HG02642 (cell line): ENCODE data around the gene RPS21.

ENCODE experiments used
- ATAC-seq: cut with Tn5 transposase; IDR thresholded peaks from one replicate; pipeline ENCODE4 v1.9.1; 2021; ENCODE audit warnings: mild to moderate bottlenecking; ENCODE audit not compliant: unreplicated experiment, poor library complexity

The RPS21 gene

DNA sequence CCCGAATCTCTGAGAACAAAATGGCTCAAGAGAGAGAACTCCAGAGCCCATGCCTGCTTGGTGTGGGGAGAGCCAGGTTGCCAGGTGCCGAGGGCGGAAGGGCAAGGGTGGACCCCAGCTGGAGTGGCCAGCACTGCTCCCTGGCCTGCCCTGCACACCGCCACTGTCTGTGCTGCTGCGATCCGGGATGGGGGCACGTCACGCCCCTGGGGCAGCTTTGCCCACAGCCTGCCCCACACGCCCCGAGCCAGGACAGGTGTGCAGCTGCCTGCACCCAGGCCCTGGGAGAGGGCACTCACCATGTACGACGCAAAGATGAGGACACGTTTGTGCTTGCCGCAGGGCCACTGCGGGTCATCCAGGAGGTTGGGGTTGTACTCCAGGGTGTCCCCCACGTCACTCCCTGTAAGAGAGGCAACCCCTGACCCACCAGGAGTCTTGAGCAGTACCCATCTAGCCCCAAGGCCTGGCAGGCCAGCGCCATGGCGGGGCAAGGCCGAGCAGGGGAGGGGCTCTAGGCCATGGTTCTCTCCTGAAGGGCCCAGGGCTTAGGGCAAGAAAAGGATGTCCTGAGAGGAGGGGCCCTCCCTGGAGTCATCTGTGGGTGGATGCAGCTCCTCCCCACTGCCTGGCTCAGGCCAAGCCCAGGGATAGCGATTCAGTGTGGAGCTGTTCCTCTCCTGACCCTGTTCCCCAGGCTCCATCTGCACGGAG, 5.9 kb downstream of the RPS21 start:
- ATAC-seq = no peak

DNA sequence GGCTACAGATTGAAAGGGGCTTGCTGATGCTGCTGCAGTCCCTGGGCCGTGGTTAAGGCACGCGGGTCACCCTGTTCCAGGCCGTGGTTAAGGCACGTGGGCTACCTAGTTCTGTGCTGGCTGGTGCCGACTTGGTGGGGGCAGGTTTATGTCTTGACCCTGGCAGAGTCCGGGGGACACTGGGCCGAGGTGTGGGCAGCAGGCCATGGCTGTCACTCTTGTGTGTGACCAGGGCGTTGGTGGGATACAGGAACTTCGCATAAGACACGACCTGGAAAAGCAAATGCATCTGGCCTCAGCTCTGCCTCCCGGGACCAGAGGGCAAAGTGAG, 6.4 kb downstream of the RPS21 start:
- no peak for ATAC-seq

DNA sequence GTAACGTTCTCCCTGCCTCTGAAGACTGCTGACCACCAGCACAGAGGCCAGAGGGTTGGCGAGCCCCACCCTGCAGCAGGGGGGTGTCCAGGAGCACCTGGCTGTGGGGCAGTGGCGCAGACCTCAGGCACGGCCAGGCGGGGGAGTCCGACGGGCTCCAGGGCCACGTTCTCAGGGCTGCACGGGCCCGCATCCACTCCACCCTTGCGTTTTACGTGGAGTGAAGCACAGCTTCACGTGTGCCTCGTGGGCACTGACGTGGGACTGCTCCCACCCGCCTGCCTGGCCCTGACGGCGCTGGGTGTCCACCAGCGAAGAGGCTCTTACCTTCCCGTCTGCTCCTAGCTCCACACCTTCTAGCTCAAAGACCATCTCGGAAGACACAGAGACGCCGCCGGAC, 6.9 kb downstream of the RPS21 start:
- ATAC-seq = no peak

DNA sequence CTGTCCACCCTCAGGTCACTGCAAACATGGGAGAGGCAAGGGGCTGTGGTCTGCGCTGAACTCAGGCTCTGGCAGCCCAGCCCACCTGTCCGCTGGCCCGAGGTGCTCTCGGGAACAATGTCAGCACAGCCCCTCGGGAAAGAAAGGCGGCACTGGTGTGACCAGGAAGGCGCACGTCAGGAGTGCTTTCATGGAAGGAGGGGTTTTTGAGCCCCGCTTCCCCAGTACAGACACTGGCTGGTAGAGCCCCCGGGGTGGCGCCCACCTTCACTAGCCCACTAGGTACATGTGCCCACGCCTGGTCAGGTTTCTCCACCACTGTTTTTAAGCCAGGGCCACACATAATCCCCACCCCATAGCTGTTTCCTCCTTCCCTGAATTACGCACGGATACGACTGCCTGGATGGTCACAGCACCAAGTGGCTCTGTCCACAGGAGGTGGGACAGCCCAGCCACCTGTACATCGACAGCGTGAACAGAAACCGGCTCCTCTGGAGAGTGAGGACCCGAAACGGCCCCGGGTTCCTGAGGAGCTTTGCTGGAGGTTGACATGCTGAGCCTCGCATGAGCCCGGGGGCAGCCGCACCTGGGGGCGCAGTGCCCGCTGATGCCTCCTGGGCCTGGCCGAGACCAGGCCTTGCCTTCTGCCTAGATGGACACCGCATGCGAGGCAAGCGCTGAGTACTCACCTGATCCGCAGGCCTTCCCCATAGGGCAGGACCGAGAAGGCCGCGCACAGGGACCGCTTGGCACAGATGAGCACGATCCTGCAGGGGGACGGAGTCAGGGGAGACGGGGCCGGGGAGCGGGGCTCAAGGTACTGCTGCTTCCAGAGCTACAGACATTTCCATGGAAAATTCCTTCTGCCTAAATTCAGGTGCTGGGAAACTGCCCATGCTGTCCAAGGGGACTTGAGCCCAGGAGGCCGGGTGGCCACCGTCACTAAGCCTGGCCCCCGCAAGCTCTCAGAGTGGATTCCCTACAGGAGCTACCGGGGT, 7.6 kb downstream of the RPS21 start:
- no peak for ATAC-seq

DNA sequence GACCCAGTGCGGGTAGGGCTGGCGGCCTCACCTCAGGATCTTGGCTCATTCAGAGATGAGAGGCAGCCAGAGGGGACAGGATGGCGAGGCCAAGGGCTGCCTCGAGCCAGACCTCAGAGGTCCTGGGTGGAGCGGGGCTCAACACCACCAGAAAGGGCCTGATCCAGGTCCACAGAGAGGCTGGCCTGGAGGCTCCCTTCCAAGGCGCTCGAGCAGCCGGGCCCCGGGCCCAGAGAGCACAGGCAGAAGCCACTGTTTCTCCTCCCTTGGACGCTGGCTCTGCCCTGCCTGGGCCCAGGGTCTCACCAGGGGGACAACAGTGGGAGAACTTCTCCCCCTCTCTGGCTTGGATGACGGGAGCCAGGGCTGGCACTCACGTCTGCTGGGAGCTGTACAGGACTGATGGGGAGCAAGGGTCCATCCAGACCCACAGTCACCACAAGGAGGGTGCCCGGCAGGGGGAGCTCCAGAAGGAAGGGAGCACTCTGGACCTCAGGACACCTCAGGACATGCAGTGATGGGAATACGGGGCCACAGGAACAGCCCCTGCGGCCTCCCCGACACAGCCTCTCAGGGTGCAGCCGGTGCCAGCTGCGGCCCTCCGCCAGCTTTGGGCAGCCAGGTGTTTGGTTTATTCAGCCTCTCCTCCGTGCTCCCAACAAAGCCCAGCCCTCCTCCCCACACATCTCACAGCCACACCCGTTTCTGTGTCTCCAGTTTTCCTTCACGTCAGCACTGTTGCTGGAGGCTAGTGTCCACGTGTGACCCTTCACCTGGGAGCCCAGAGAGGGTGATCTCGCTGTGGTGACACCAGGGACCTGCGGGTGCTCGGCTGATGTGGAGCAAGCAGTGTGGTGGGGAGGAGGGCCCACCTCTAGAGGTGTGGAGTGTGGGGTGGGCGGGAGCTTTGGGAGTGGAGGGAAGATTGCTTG, 8.7 kb downstream of the RPS21 start:
- no peak for ATAC-seq

DNA sequence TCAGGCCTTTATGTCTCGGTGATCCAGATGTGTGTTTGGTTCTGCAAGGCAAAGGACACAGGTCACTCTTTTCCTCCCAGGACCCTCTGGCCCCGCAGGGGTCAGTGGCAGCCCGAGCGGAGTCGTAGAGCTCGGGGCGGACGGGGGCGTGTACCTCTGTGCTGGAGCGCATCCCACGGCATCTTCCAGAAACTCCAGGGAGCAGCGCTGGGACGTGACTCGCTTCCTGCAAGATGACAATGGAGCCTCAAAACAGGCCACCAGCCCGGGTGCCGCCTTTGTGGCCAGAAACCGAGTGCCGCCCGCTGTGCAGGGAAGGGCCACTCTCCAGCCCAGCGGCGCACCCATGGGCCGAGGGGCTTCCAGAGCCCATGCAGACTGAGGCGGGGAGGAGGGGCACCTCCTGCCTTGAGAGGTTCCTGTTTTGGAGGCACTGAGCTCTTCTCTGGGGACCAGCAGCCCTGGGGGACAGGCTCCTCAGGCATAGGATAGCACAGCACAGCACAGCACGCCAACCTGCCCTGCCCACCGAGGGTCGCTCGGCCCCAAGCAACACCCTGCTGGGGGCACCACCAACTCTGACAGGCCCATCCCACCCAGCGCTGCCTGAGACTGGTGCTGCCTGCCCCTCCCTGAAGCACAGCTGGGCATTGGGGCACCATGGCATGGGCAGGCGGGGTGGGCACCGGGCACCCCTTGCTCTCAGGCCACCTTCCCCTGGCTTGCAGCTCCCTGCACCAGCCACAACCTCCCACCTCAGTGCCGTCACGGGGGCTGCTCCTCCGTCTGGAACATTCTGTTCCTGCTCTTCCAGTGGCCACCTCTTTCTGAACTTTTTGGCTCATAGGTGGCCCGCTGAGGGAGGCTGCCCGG, 9.7 kb downstream of the RPS21 start:
- no peak for ATAC-seq

DNA sequence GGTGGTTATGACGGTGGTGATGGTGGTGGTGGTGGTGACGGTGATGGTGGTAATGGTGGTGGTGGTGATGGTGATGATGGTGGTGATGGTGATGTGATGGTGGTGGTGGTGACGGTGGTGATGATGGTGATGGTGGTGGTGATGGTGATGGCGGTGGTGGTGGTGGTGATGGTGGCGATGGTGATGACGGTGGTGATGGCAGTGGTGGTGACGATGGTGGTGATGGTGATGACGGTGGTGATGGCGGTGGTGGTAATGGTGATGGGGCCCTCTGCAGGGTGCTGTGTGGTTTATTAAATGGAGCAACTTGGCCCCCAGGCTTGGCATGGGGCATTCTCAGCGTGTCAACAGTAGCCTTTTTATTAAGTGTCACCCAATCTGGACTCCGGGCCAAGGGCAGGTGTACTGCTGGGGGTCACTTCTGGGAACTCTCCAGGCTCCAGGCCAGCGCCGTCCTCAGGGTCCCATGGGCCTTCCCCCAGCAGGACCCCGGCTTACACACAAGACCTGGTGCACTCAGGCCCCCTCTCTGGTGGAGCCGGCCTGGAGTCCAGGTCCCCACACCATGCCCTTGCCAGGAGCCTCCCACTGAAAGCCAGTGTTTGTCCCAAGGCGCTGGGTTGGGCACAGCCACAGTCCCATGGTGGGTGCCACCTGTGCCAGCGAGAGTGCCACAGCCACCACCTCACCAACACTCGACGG, 11.4 kb downstream of the RPS21 start:
- no peak for ATAC-seq

DNA sequence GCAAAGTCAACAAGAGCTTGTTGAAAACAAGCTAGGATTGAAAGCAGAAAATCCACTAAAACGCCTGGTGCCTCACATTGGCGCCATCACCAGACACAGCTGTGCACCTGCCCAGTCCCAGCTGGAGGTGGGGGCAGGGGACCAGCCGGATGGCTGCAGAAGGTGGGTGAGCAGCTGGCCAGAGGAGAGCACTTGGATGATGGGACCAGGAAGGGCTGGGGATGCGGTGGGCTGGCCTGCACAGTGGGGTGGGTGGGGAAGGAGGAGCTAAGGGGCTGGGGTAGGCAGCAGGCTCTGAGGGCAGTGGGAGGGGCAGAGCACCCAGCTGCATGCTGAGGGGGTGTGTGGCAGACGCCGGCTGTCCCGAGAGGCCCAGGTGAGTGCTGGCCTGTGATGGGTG, 13.1 kb downstream of the RPS21 start:
- ATAC-seq = no peak

DNA sequence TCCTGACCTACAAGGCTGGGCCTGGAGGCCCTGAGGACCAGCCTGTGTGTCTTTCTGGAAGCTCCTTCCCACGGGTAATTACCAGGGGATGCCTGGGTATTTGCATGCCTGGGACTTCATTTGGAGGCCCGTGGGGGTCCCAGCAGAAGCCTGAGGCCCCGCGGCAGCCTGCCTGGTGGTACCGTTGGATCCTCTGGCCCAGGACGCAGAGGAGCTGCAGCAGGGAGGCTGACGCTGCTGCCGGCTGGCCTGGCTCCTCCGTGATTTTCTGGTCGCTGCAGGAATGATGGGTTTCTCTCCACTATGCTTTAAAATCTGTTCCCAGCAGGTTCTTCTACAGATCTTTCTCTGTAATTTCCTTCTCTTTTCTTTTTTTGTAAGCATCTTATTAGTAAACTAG, 13.6 kb downstream of the RPS21 start:
- ATAC-seq = no peak

DNA sequence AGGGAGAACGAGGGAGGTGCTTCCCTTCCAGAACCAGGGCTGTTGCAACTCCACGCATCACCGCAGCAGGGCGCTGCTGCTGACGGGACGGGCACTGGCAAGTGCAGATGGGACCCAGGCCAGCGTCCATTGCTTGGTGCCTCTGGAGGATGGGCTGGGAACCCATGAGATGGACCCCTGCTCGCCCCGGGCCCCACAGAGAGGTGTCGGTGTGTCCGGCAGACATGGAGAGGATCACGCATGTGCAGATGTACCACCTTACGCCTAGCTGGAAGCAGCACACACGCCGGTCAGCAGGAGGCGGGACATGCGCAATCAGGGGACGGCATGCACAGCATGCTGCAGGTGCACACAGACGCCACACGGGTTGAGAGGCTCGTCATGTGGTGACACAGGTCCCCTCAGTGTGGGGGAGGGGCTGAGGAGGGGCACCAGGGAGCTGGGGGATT, 14.5 kb downstream of the RPS21 start:
- ATAC-seq = no peak

DNA sequence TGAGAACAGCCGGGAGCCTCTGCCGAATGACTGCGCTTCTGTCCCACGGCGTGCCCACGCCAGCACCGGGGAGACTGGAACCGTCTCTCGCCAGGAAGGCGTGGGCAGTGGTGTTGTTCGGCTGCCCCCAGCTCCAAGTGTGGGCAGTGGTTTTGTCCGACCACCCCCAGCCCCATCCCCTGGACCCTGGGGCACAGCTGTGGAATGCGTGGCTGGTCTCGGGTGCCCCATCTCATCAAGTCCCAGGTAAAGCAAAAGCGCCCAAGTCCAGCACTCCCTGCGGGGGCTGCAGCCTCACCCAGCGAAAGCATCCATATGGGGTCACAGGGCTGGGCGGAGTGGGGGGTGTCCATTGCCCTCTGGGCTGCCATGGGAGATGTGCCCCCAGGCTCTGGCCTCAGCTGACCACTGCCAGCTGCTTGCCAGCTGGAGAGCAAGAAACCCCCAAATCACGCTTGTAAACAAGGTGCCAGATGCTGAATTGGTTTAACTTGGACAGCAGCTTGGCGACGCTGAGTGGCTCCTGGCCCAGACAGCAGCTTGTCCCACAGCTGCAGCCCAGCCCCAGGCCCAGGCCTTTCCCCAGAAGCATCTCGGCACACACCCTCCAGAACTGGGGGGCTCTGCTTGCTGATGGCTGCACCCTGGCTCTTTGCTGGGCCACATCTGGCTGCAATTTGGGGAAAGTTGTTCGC, 15.7 kb downstream of the RPS21 start:
- ATAC-seq = no peak

DNA sequence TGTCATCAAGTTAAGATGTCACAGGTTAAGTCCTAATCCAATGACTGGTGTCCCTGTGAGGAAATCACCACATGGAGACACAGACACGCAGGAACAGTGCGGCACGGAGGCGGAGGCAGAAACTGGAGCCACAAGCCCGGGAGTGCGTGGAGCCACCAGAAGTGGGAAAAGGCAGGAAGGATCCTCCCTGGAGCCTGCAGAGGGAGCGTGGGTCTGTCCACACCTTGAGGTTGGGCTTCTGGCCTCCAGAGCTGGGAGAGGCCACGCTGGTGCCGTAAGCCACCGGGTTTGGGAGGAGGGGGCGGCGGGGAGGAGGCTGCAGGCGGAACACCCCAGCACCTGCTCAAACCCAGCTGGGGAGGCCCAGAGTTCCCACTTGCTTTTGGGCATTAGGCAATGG, 16.4 kb downstream of the RPS21 start:
- no peak for ATAC-seq

DNA sequence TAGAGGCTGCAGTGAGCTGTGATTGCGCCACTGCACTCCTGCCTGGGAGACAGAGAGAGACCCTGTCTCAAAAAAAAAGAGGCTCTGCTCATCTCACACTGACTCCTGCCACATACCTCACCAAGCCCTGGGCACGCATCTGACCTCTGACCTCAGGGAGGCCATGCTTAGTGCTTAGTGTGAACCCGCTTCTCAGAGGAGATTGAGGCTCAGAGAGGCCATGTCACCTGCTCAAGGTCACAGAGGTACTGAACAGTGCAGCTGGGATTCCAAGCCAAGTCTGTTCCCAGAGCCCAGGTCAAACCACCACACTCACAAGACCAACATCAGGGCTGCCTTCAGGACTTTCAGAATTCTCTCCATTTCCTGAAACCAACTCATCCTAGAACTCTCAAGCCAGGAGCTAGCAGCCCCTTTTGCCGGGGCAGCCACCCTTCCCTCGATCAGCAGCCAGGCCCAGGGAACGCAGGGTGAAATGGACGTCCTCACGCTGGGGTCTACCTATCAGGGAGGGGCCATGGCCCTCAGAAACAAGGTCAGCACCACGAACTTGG, 17.3 kb downstream of the RPS21 start:
- no peak for ATAC-seq

DNA sequence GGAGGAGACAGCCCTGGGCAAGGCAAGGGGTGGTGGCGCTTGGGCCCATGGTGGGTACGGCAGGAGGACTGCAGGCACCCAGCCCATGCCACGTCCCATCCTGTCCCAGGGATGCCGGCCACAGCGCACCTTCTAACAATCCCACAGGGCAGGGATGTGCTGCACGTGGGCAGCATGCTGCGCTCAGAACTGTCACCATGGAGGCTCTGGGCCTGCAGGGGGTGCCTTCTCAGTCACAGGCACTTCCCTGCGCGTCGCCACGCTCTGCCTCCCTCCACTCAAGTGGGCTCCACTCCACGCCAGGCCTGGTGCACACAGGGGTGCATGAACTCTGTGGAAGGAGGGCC, 17.8 kb downstream of the RPS21 start:
- ATAC-seq = no peak

DNA sequence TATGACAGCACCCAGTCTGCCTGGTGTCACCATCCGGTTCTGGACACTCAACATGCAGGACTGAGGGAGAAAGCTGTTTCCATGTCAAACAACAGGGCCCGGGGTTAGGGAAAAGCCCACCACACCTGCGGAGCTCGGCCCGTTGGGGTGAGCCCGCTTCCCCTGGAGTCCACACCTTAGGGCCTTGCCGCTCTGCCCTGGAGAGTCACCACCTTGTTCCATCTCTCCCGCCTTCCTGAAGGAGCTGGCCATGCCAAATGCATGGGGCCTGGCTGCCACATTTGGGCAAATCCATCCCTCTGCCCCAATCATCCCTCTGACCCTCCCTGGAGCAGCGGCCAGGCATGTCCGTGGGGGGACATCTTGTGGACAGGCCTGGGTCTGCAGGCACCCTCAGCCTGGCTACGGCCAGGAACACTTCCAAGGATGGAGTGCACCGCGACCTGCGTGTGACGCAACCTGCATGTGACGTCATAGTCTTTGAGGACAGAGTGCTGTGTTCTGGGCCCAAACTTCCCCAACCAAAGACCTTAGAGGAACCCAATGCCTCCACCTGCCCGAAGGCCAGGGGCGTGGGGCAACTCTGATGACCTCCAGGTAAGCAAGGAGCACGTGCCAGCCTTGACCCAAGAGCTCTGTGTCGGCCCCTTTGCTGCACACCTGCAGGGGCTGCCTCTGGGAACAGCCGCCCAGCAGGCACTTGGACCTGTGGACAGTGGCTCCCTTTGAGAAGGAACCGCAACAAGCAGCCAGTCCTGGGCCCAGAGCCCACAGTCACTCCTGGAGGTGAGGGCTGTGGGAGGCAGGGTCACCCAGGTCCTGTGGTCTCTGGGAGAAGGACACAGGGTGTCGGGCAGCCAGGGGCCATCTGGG, 18.4 kb downstream of the RPS21 start:
- no peak for ATAC-seq

DNA sequence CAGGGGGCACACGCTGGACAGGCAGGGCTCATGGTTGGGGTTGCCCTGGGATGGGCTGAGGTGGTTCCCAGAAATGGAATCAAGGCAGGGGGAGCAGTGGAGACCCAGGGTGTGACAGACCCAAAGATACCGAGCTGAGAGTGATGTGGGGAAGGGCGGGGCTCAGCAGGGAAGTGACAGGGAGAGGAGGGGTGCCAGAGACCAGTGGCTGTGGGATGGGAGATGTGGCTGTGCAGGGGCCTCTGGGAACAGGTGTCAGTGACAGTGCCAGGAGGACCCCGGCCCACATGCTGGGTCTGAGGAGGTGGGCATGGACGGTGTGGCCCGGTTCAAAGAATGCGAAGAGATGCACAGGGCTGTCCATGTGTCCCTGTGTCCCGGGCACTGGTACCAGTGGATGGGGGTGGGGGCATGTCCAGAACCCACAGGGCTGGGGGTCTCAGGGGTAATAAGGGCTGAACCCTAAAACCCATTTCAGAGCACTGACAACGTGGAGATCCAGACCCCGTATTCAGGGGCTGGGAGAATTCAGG, 19.1 kb downstream of the RPS21 start:
- ATAC-seq = no peak

DNA sequence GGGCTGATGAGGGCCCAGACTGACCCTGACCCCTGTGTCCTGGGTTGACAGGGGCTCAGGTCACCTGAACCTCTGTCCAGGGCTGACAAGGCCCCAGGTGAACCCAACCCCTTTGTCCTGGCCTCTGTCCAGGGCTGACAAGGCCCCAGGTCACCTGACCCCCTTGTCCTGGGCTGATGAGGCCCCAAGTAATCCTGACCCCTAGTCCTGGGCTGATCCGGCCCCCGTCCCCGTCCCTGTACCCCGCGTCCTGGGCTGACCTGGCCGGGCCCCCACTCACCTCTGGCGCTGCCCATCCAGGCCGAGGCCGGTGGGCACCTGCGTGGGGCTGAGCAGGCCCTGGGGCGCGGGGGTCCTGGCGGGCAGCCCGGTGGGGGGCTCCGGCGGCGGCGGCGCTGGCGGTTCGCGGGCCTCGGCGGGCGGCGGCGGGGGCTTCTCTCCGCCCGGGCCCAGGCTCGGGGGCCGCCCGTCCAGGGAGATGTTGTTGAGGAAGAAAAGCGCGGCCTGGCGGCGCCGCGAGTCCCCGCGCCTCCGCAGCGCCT, 19.8 kb downstream of the RPS21 start:
- peak; percentile 10 for ATAC-seq
